ENCODE data around the gene CD83.
A peak's percentile ranks its signal among the peaks of the same experiment; 100 is the strongest.
"Not testable (repeated sequence)": the region's sequence is repeated elsewhere in the genome, so short reads cannot be mapped to it uniquely, and the experiment has no call there.

CD83 gene

GRCh38 chr6:14070457-14070856 lies 47.1 kb upstream of the CD83 start:
- Histone ChIP-seq H3K9me3 (replicated peaks; ENCODE audit: insufficient read depth, low read length) (no peaks in the 10 kb centered on the region), H3K4me1 (ENCODE audit: low read length) (no peaks in the 10 kb centered on the region), H3K36me3 (replicated peaks; ENCODE audit: insufficient read depth, low read length) (no peaks in the 10 kb centered on the region), H3K4me3 (ENCODE audit: low read length) (no peak overlapping the region), H3K27me3 (replicated peaks; ENCODE audit: insufficient read depth, low read length) (no peaks in the 10 kb centered on the region), H3F3A (ENCODE audit: insufficient read depth, low read length) (no peaks in the 10 kb centered on the region), H3K27ac (ENCODE audit: low read length) (no peak overlapping the region), H3K9me2 (replicated peaks; ENCODE audit: insufficient read depth, low read length) (no peaks in the 10 kb centered on the region), H3K4me2 (ENCODE audit: low read depth, low read length) (no peak overlapping the region), H3K9ac (ENCODE audit: low read length) (no peak overlapping the region), H4K20me1 (ENCODE audit: insufficient read depth, low read length) (no peaks in the 10 kb centered on the region), H2AFZ (ENCODE audit: low read length) (no peak overlapping the region), H3K79me2 (ENCODE audit: low read length) (no peaks in the 10 kb centered on the region)
- TF ChIP-seq EZH2phosphoT487 (IDR thresholded peaks at IDR 0.05; ENCODE audit: low read length) (no peak), CTCF (IDR thresholded peaks at IDR 0.05; ENCODE audit: low read length) (no peak), EZH2 (optimal IDR thresholded peaks at IDR 0.05; ENCODE audit: low read depth, low read length) (no peak)
- DNase-seq: no peak

GRCh38 chr6:14072084-14072483 lies 45.5 kb upstream of the CD83 start:
- Histone ChIP-seq H3K9me2 (replicated peaks; ENCODE audit: insufficient read depth, low read length) (no peaks in the 10 kb centered on the region), H4K20me1 (ENCODE audit: insufficient read depth, low read length) (no peaks in the 10 kb centered on the region), H3F3A (ENCODE audit: insufficient read depth, low read length) (no peaks in the 10 kb centered on the region), H3K27ac (ENCODE audit: low read length) (no peak overlapping the region), H2AFZ (ENCODE audit: low read length) (no peak overlapping the region), H3K4me2 (ENCODE audit: low read depth, low read length) (no peak overlapping the region), H3K36me3 (replicated peaks; ENCODE audit: insufficient read depth, low read length) (no peaks in the 10 kb centered on the region), H3K9ac (ENCODE audit: low read length) (no peak overlapping the region), H3K27me3 (replicated peaks; ENCODE audit: insufficient read depth, low read length) (no peaks in the 10 kb centered on the region), H3K79me2 (ENCODE audit: low read length) (no peaks in the 10 kb centered on the region), H3K4me3 (ENCODE audit: low read length) (no peak overlapping the region), H3K9me3 (replicated peaks; ENCODE audit: insufficient read depth, low read length) (no peaks in the 10 kb centered on the region), H3K4me1 (ENCODE audit: low read length) (no peaks in the 10 kb centered on the region)
- TF ChIP-seq CTCF (IDR thresholded peaks at IDR 0.05; ENCODE audit: low read length) (no peak), EZH2 (optimal IDR thresholded peaks at IDR 0.05; ENCODE audit: low read depth, low read length) (no peak), EZH2phosphoT487 (IDR thresholded peaks at IDR 0.05; ENCODE audit: low read length) (no peak)
- no peak for DNase-seq

DNA sequence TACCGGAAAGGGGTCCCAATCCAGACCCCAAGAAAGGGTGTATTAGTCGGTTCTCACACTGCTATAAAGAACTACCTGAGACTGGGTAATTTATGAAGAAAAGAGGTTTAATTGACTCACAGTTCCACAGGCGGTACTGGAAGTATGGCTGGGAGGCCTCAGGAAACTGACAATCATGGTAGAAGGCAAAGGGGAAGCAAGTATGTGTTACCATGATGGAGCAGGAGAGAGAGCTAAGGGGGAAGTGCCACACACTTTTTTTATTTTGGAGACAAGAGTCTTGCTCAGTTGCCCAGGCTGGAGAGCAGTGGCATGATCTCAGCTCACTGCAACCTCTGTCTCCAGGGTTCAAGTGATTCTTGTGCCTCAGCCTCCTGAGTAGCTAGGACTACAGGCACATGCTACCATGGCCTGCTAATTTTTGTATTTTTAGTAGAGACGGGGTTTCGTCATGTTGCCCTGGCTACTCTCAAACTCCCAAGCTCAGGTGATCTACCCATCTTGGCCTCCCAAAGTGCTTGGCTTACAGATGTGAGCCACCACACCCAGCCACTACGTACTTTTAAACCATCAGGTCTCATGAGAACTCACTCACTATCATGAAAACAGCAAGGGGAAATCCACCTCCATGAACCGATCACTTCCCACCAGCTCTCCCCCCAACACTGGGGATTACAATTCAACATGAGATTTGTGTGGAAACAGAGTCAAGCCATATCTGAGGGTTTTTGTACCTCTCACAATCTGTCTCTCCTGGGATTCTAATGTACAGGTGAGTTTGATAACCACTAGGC lies 43.8 kb upstream of the CD83 start:
- not testable (repeated sequence) for H4K20me1 ChIP-seq (ENCODE audit: insufficient read depth, low read length); H3K27ac ChIP-seq (ENCODE audit: low read length); H3K9me3 ChIP-seq (replicated peaks; ENCODE audit: insufficient read depth, low read length); H3K27me3 ChIP-seq (replicated peaks; ENCODE audit: insufficient read depth, low read length); H3K9me2 ChIP-seq (replicated peaks; ENCODE audit: insufficient read depth, low read length); H3K9ac ChIP-seq (ENCODE audit: low read length); H3K4me2 ChIP-seq (ENCODE audit: low read depth, low read length); H3F3A ChIP-seq (ENCODE audit: insufficient read depth, low read length); H2AFZ ChIP-seq (ENCODE audit: low read length); DNase-seq; H3K4me3 ChIP-seq (ENCODE audit: low read length); H3K36me3 ChIP-seq (replicated peaks; ENCODE audit: insufficient read depth, low read length); H3K79me2 ChIP-seq (ENCODE audit: low read length); H3K4me1 ChIP-seq (ENCODE audit: low read length)

GRCh38 chr6:14074476-14075094 lies 43.0 kb upstream of the CD83 start:
- TF ChIP-seq EZH2phosphoT487 (IDR thresholded peaks at IDR 0.05; ENCODE audit: low read length) (no peak), CTCF (IDR thresholded peaks at IDR 0.05; ENCODE audit: low read length) (no peak), EZH2 (optimal IDR thresholded peaks at IDR 0.05; ENCODE audit: low read depth, low read length) (no peak)
- H3K36me3 ChIP-seq (replicated peaks; ENCODE audit: insufficient read depth, low read length): no peaks in the 10 kb centered on the region
- H2AFZ ChIP-seq (ENCODE audit: low read length): peak overlapping the region; percentile 85
- no peaks in the 10 kb centered on the region for H3F3A ChIP-seq (ENCODE audit: insufficient read depth, low read length)
- no peak for DNase-seq
- no peaks in the 10 kb centered on the region for H3K4me1 ChIP-seq (ENCODE audit: low read length)
- no peaks in the 10 kb centered on the region for H3K9me3 ChIP-seq (replicated peaks; ENCODE audit: insufficient read depth, low read length)
- peak overlapping the region; percentile 60 for H3K4me3 ChIP-seq (ENCODE audit: low read length)
- H3K4me2 ChIP-seq (ENCODE audit: low read depth, low read length): peak overlapping the region; percentile 79
- no peaks in the 10 kb centered on the region for H4K20me1 ChIP-seq (ENCODE audit: insufficient read depth, low read length)
- H3K9ac ChIP-seq (ENCODE audit: low read length): peak overlapping the region; percentile 53; the same call in 1 of the 2 replicates
- no peaks in the 10 kb centered on the region for H3K27me3 ChIP-seq (replicated peaks; ENCODE audit: insufficient read depth, low read length)
- H3K79me2 ChIP-seq (ENCODE audit: low read length): no peaks in the 10 kb centered on the region
- peak overlapping the region; percentile 39; the same call in 1 of the 2 replicates for H3K27ac ChIP-seq (ENCODE audit: low read length)
- H3K9me2 ChIP-seq (replicated peaks; ENCODE audit: insufficient read depth, low read length): no peaks in the 10 kb centered on the region

All from MM.1S (cell line).